ENCODE data around the gene PNMA8C.
"Not testable (repeated sequence)": the region's sequence is repeated elsewhere in the genome, so short reads cannot be mapped to it uniquely, and the experiment has no call there.

Gene PNMA8C

GRCh38 chr19:46406976-46407375, 21.8 kb downstream of the PNMA8C start:
- TF ChIP-seq CTCF (IDR thresholded peaks at IDR 0.05), result no peak
- DNase-seq (ENCODE audit: low spot score), result no peak
- Histone ChIP-seq H3K27ac (no peak overlapping the region), H3K4me3 (no peak overlapping the region)

GRCh38 chr19:46404753-46405468, 23.8 kb downstream of the PNMA8C start:
- Histone ChIP-seq H3K4me3 (peak overlapping the region; percentile 70), H3K27ac (peak overlapping the region; percentile 46 to 83)
- TF ChIP-seq CTCF (IDR thresholded peaks at IDR 0.05), result peak; percentile 27
- DNase-seq (ENCODE audit: low spot score), result no peak

GRCh38 chr19:46404055-46404752, 24.5 kb downstream of the PNMA8C start:
- Histone ChIP-seq H3K27ac (peak overlapping the region; percentile 46 to 83), H3K4me3 (peak overlapping the region; percentile 70)
- TF ChIP-seq CTCF (IDR thresholded peaks at IDR 0.05), result no peak
- DNase-seq (ENCODE audit: low spot score), result no peak

- Histone ChIP-seq H3K27ac (peak overlapping the region in 1 of 2 donors; percentile 61), H3K4me3 (peak overlapping the region; percentile 47)
- DNase-seq (ENCODE audit: low spot score), result no peak
- TF ChIP-seq CTCF (IDR thresholded peaks at IDR 0.05), result no peak
Observed at GRCh38 chr19:46402725-46403124, 26.0 kb downstream of the PNMA8C start.

- not testable (repeated sequence) for H3K4me3 ChIP-seq; H3K27ac ChIP-seq; DNase-seq (ENCODE audit: low spot score)
Observed at GRCh38 chr19:46397801-46398479, 30.8 kb downstream of the PNMA8C start.

GRCh38 chr19:46394402-46394797, 34.3 kb downstream of the PNMA8C start:
- no peak for DNase-seq (ENCODE audit: low spot score)
- Histone ChIP-seq H3K27ac (peak overlapping the region; percentile 32 to 60), H3K4me3 (no peak overlapping the region)
- TF ChIP-seq CTCF (IDR thresholded peaks at IDR 0.05), result no peak

All from coronary artery (tissue), 2 donors.